ENCODE results near the gene MMD2.
"Not testable (repeated sequence)": the region's sequence is repeated elsewhere in the genome, so short reads cannot be mapped to it uniquely, and the experiment has no call there.

The MMD2 gene

DNA sequence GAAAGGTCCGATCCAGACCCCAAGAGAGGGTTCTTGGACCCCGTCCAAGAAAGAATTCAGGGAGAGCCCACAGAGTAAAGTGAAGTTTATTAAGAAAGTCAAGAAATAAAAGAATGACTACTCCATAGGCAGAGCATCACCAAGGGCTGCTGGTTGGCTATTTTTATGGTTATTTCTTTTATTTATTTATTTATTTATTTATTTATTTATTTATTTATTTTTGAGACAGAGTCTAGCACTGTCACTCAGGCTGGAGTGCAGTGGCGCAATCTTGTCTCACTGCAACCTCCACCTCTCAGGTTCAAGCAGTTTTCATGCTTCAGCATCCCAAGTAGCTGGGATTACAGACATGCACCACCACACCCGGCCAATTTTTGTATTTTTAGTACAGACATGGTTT is 65.8 kb downstream of the MMD2 start:
- DNase-seq: not testable (repeated sequence)

DNA sequence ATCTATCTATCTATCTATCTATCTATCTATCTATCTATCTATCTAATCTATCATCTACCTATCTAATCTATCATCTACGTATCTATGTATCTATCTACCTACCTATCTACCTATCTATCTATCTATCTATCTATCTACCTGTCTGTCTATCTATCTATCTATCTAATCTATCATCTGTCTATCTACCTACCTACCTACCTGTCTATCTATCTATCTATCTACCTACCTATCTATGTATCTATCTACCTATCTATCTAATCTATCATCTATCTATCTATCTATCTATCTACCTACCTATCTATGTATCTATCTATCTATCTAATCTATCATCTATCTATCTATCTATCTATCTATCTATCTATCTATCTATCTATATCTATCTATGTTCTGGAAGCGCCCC is 67.5 kb downstream of the MMD2 start:
- DNase-seq: not testable (repeated sequence)

DNA sequence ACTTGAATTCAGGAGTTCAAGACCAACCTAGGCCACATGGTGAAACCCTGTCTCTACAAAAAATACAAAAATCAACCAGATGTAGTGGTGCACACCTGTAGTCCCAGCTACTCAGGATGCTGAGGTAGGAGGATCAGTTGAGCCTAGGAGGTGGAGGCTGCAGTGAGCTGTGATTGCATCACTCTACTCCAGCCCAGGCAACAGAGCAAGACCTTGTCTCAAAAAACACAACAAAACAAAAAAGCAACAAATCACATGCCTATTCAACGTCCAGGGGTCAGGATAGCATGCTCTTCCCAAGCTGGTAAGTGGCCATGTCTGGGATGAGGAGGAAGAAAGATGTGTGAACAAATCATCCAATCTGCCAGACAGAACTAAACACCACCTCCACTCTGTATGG is 69.3 kb downstream of the MMD2 start:
- DNase-seq: no peak

DNA sequence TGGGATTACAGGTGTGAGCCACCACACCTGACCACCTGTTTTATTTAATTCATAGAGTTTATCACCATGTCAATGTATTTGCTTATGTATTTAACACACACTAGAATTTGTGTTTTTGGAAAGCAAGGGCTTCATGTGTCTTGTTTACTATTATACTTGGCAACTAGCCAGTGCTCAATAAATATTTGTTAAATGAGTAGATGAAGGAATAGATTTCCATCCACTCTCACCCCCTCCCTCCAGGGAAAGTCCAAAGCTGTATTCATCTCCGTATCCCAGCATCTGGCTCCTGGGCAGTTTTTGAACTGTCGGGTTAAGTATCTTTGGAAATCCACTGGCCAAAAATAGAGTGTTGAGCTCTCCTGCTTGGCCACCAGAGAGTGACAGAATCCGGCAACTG is 70.8 kb downstream of the MMD2 start:
- no peak for DNase-seq

GRCh38 chr7:4886671-4887070 is 72.3 kb downstream of the MMD2 start:
- no peak for DNase-seq

DNA sequence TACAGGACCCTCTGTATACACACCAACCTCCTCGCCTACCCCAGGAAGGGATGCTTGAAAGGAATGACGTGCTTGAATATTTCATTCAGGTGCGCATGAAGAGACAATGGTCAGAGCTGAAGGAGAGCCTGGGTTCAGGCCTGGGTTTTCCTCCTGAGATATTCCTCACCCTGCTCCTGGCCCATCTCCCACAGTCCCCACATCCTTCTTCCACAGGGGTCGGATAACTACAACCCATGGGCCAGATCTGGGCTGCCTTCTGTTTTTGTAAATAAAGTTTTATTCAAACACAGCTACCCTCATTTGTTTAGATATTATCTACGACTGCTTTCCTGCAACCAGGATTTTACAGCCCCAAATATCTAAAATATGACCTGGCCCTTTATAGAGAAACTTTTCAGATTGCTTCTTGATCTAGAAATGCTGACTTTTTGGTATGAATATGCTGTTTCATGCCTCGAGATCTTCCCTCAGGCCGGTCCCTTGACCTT is 73.6 kb downstream of the MMD2 start:
- DNase-seq: no peak

DNA sequence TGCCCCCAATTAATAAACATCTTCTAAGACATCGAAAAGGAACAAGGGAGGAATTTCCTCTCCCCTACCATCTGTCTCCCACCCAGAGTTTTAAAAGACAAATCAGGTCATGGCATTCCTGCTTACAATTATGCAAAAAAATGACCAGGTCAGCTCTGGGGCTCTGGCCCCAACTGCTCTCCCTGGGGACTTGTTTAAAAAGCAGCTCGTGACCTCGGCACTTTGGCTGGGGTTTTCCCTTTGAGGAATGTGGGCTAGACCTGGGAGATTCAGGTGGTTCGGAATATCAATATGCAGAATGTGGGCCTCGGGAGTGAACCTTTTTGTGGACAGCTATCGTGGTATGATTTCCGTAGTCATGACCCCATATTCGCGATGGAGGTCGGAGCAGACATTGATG is 74.8 kb downstream of the MMD2 start:
- no peak for DNase-seq

DNA sequence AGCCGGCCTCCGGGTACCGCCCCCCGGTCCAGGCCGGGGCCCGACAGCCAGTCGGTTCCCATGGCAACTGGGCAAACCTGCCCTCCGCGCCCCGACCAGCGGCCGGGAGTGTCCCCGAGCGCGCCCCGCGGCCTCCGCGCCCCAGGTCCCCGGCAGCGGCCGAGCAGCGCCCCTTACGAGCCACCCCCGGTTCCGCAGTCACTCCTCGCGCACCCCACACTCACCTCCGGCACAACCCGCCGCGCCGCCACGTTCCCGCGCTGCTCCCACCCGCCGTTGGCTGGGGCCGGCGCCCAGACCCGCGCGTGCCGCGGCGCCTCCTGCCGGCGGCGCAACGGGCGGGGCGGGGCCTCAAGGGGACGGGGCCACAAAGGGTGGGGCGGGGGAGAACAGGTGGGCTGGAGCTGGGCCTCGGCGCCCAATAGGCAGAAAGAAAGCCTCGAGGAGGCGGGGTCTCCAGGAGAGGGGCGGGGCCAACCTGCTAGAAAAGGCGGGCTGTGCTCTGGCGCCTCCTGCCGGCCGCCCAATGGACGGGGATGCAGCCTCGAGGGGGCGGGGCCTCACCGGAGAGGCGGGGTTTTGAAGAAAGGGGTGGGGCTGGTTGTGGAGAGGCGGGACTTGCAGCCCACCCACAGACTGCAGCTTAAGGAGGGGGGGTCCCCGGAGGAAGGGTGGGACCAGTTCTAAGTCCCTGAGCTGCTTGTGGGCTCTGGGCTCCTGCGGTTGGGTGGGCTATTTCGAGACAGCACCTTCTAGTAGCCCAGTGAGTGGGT is 75.4 kb downstream of the MMD2 start, which contains the start of gene RADIL:
Gene RADIL (minus strand): TSS at position 345 of the 773 bp plus-strand sequence. CDS start 5,577 bp downstream, outside the sequence.
- peak; percentile 98 for DNase-seq

- DNase-seq: no peak
These were observed 76.0 kb downstream of the MMD2 start for GRCh38 chr7:4883033-4883371.

DNA sequence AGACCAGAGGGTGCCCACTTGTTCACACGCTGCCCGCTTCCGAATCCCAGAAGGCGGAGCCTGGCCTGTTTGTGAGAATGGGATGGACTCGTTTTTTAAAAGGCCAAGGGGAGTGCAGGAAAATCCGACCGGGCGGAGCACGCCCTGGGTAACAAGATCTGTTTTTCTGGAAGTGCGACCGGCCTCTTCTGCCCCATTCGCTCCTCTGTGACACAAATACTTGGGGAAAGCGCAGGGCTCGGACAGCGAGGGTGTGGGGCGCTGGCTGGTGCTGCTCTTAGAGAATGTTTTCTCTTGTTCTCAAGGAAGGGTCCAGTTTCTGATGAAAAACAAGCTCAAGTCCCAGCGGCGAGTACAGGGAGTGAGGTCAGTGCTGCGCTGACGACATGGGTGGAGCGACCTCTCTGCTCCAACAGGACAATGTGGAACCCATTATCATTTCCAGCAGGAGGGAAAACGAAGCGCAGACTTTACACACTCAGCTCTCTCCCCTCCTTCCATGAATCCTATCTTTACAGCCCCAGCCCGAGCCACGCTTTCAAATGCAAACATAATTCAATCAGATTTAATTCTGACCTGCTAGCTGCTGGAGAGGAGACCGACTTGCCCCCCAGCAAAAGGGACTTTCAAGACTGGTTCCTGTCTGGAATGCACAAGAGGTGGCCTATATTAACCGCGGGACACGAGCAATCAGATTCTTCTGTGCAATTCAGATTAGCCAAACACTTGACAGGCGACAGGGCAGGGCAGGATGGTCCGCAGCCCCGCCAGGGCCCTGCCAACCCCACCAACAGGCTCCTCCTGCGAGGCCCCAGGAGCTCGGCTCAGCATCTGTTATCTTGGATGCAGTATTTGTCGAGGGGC is 76.6 kb downstream of the MMD2 start:
- peak; percentile 54 for DNase-seq

- no peak for DNase-seq
These were observed 78.8 kb downstream of the MMD2 start for GRCh38 chr7:4880218-4880617.

- DNase-seq: no peak
These were observed 79.4 kb downstream of the MMD2 start for GRCh38 chr7:4879396-4880081.

GRCh38 chr7:4878336-4879335 is 80.4 kb downstream of the MMD2 start:
- DNase-seq: no peak

DNA sequence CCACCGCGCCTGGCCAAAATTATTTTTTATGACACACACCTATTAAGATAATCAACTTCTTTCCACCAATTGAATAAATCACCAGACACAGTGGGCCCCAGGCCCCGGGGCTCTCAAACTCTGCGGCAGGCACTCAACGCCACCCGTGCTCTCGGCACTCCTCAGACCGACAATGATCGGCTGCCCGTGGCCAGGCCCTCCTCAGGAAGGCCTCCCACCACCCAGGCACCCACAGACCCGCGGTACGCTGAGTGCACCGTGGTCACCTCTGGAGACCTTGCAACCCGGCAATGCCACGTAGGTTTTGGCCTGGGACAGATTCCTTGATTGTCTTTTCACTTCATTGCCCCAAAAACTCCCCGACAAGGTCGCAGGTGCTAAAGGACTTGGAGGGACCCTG is 82.4 kb downstream of the MMD2 start:
- no peak for DNase-seq

DNA sequence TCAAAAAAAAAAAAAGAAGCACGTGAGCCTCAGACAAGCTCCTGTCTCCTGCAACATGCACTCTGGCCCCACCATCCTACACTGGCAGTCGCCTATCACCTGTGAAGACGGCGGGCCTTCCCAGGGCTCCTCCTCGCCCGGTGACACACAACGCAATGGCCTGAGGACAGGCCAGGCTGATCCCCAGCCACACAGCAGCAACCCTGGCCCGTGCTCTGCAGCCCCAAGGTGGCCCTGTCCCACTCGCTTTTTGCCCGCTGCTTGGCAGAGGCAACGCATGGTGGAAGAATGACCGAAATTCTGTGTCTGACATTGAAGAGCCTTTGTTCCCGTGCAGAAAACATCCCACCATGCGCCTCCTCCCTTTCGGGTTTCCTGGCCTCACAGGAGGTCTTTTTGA is 83.6 kb downstream of the MMD2 start:
- no peak for DNase-seq

GRCh38 chr7:4873071-4873944 is 85.7 kb downstream of the MMD2 start:
- DNase-seq: no peak

DNA sequence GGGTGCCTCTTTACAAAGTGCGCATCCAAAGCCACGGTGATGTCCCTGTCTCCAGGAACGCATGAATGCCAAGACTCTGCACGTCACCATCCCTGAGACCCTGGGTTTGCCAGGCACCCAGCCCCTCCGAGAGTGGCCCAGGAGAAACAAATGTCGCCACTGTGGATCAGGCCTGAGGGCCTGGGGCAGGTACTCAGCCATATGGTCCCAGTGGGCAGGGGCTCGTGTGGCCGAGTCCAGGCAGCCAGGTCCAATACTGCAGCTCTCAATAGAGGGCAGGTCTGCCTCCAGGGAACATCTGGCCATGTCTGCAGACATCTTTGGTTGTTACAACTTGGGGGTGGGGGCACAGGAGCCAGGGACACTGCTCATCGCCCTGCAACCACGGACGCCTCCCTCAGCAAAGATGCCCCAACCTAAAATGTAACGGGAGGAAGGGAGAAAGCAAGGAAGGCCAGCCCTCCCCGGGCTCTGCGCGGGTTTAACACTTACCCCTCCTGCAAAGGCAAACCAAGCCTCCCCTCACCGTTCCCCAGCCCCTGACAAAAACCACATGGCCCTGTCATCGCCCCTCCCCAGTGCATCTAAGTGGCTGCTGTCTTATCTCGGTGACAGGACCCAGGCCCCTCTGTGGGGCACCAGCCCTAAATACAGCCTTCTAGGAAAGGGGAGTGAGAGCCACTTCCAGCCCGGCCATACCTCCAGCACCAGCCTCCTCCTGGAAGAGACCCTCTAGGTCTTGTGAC is 86.9 kb downstream of the MMD2 start:
- no peak for DNase-seq

DNA sequence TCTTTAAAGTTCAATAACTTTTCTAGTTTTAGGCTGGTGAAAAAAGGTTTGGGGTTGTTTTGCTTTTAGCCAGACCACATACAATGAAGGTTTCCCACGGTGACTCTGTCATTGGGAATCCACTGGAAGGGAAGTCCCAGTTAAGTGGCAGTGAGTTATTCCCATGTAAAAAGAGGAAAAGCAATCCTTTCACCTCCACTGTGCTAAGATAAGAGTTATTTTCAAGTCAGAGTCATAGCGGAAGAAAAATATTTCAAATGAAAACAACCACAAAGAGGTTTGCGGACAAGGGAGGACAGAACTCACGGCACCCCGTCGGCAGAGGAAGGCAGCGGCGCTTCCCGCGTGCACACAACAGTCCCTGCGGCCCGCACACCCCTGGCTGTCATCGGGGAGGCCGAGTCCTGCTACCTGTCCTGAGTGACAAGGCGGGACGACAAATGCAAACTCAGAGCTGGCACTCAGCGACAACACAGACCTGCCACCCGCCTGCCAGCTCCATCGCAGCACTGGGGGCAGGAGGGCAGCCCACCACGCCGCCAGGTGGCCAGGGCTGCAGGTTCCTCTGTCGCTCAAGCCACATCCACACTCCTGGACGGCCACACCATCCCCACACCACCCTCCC is 87.8 kb downstream of the MMD2 start:
- no peak for DNase-seq

GRCh38 chr7:4868493-4868892 is 90.5 kb downstream of the MMD2 start:
- DNase-seq: no peak
